Sigmoid colon (tissue), 7 donors: ENCODE measurements around the gene NKX2-1. TPM values are rescaled to one million over a fixed set of nuclear protein-coding genes. Genes with fewer than 3 reads are reported as not detected.
"Not testable (repeated sequence)": the region's sequence is repeated elsewhere in the genome, so short reads cannot be mapped to it uniquely, and the experiment has no call there.

Experiments
- DNase-seq: peaks from one replicate; pipeline ENCODE4 v3.0.0-alpha.2; 2019
- H3K27ac ChIP-seq, 4 donors: fragments of 200-600 bp; sonication (generic); one replicate each; pipeline ENCODE4 v1.5.1; 2016 to 2019; ENCODE audit warnings: mild to moderate bottlenecking in 1 of 4
- H3K27me3 ChIP-seq, 3 donors: fragments of 200-600 bp; sonication (generic); one replicate each; pipeline ENCODE4 v1.5.1; 2019; ENCODE audit warnings: mild to moderate bottlenecking in 1 of 3
- H3K36me3 ChIP-seq, 4 donors: fragments of 200-600 bp; sonication (generic); one replicate each; pipeline ENCODE4 v1.5.1; 2016 to 2019
- H3K4me1 ChIP-seq, 4 donors: fragments of 200-600 bp; sonication (generic); one replicate each; pipeline ENCODE4 v1.5.1; 2017 to 2019
- H3K4me3 ChIP-seq, 4 donors: fragments of 200-600 bp; sonication (generic); one replicate each; pipeline ENCODE4 v1.5.1; 2017 to 2019; ENCODE audit warnings: mild to moderate bottlenecking in 2 of 4, moderate library complexity in 1 of 4
- H3K9me3 ChIP-seq, 4 donors: fragments of 200-600 bp in 3 of 4; sonication (generic) in 3 of 4; one replicate each; pipeline versions ENCODE4 v1.5.1 to v1.6.1; 2013 to 2019
- EP300 ChIP-seq, 4 donors: sonication (generic); formaldehyde crosslinking; IDR thresholded peaks; one replicate each; pipeline ENCODE4 v1.6.1; 2017; ENCODE audit warnings: antibody characterized with exemption in 4 of 4
- POLR2A ChIP-seq, 2 donors: fragments of 450-650 bp; IDR thresholded peaks; one replicate each; pipeline ENCODE4 v1.6.1; 2016; ENCODE audit warnings: antibody characterized with exemption in 2 of 2, mild to moderate bottlenecking in 2 of 2, moderate library complexity in 2 of 2
- POLR2AphosphoS5 ChIP-seq, 4 donors: sonication (generic); formaldehyde crosslinking; IDR thresholded peaks; one replicate each; pipeline ENCODE4 v1.6.1; 2017; ENCODE audit warnings: antibody characterized with exemption in 4 of 4
- WGBS, 2 donors: extraction: QIAGEN DNeasy Blood & Tissue Kit; methylation state at CpG; one replicate each; pipeline ENCODE4 v1.1.7; 2013; 5-methylcytosine and 5-hydroxymethylcytosine counted together
- intact Hi-C: fragments of 100-400 bp; cut with DNase I; formaldehyde crosslinking; loops from one replicate; pipeline ENCODE4 v1.15.1; 2023
- polyA plus RNA-seq, 3 donors: library from polyadenylated mRNA; stranded (reverse); fragments of 200-250 nt; gene quantifications; one replicate each; pipeline ENCODE4 v1.2.3, GENCODE V29; 2013
- total RNA-seq, 4 donors: library from RNA; depleted of rRNA; stranded (reverse); fragments of >200 nt; gene quantifications; one replicate each; pipeline ENCODE4 v1.1.0, GENCODE V29; 2016
- TF ChIP-seq, protein P1 (sequence below), 4 experiments: fragments of 450-650 bp in 3 of 4; fragments of 200-600 bp in 1 of 4; IDR thresholded peaks; one replicate each; pipeline ENCODE4 v1.5.1; 2016 to 2019; ENCODE audit warnings: antibody characterized with exemption in 4 of 4, mild to moderate bottlenecking in 3 of 4, moderate library complexity in 2 of 4
- donor health status: healthy with polysubstance abuse.
- donor health status: Bipolar disorder and iron deficiency.
- donor health status: healthy.

NKX2-1 gene
- total and polyA plus RNA-seq, 7 donors, result not detected

- no peaks in the 10 kb centered on the region for H3K9me3 ChIP-seq
- H3K27me3 ChIP-seq, result peaks cover 0 to 10% (median 0%) of the 10 kb centered on the region in 3 donors
- H3K27ac ChIP-seq, result no peak overlapping the region
- H3K36me3 ChIP-seq, result no peaks in the 10 kb centered on the region
- DNase-seq, result no peak
- no peaks in the 10 kb centered on the region for H3K4me1 ChIP-seq
- H3K4me3 ChIP-seq, result no peak overlapping the region
- intact Hi-C loops, result no loop called here
- WGBS, 2 donors, result 78 to 83% methylated on average over 4 of the region's 4 CpGs
- no peak for TF ChIP-seq POLR2AphosphoS5 (IDR thresholded peaks at IDR 0.05)
- TF ChIP-seq, protein P1, sequence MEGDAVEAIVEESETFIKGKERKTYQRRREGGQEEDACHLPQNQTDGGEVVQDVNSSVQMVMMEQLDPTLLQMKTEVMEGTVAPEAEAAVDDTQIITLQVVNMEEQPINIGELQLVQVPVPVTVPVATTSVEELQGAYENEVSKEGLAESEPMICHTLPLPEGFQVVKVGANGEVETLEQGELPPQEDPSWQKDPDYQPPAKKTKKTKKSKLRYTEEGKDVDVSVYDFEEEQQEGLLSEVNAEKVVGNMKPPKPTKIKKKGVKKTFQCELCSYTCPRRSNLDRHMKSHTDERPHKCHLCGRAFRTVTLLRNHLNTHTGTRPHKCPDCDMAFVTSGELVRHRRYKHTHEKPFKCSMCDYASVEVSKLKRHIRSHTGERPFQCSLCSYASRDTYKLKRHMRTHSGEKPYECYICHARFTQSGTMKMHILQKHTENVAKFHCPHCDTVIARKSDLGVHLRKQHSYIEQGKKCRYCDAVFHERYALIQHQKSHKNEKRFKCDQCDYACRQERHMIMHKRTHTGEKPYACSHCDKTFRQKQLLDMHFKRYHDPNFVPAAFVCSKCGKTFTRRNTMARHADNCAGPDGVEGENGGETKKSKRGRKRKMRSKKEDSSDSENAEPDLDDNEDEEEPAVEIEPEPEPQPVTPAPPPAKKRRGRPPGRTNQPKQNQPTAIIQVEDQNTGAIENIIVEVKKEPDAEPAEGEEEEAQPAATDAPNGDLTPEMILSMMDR (IDR thresholded peaks at IDR 0.05), result no peak
- TF ChIP-seq EP300 (IDR thresholded peaks at IDR 0.05), result no peak
- no peak for TF ChIP-seq POLR2A (IDR thresholded peaks at IDR 0.05)
Observed at GRCh38 chr14:36479344-36479743, 40.7 kb downstream of the NKX2-1 start.

DNA sequence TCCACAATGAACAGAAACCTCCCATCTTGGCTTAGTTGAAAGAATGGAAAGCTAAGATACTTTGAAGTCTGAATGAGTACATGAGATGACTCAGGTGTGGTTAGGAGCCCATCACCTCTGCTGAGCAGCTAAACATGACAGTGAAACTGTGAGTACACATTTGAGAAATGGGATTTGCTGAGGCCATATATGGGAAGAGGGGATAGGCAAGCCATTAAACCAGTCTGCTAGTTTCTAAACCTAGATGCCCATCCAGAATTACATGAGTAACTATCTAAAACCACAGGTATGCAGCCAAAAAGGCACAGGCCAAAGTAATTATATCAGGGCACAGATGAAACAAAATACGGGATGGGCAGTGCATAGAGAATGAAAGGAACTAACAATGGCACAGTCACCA lies 41.2 kb downstream of the NKX2-1 start:
- no peaks in the 10 kb centered on the region for H3K36me3 ChIP-seq
- no peak overlapping the region for H3K27ac ChIP-seq
- H3K4me1 ChIP-seq, result no peaks in the 10 kb centered on the region
- H3K27me3 ChIP-seq, result peaks cover 0 to 10% (median 0%) of the 10 kb centered on the region in 3 donors
- no peaks in the 10 kb centered on the region for H3K9me3 ChIP-seq
- WGBS, 2 donors, result 0 to 44% methylated on average over 1 of the region's 1 CpG
- TF ChIP-seq POLR2A (IDR thresholded peaks at IDR 0.05), result no peak
- no peak for TF ChIP-seq POLR2AphosphoS5 (IDR thresholded peaks at IDR 0.05)
- TF ChIP-seq EP300 (IDR thresholded peaks at IDR 0.05), result no peak
- TF ChIP-seq, protein P1 (IDR thresholded peaks at IDR 0.05), result no peak
- no peak overlapping the region for H3K4me3 ChIP-seq
- DNase-seq, result no peak
- intact Hi-C loops, result no loop called here

DNA sequence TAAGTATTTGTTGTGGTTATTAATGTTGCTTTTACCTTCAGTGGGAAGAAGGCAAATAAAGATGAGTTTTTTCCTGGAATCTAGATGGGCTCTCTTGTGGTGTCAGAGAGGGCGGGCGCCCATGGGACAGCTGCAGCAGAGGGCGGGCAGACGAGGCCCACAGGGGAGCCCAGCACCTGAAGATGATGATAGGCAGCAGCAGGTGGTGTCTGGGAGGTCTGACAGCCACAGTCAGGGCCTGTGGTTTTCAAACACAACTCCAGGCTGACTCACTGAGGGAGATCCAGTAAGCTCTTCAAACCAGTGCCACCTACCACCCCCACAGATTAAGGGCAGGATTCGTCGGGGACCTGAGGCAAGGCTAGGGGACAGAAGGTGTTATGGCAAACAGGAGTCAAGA lies 42.8 kb downstream of the NKX2-1 start:
- no peak overlapping the region for H3K4me3 ChIP-seq
- H3K36me3 ChIP-seq, result no peaks in the 10 kb centered on the region
- no peaks in the 10 kb centered on the region for H3K9me3 ChIP-seq
- TF ChIP-seq POLR2A (IDR thresholded peaks at IDR 0.05), result no peak
- TF ChIP-seq, protein P1 (IDR thresholded peaks at IDR 0.05), result no peak
- TF ChIP-seq POLR2AphosphoS5 (IDR thresholded peaks at IDR 0.05), result no peak
- no peak for TF ChIP-seq EP300 (IDR thresholded peaks at IDR 0.05)
- no peak for DNase-seq
- no peaks in the 10 kb centered on the region for H3K4me1 ChIP-seq
- 72 to 79% methylated on average over 6 of the region's 6 CpGs for WGBS, 2 donors
- intact Hi-C loops, result no loop called here
- H3K27me3 ChIP-seq, result peaks cover 0 to 10% (median 0%) of the 10 kb centered on the region in 3 donors
- H3K27ac ChIP-seq, result no peak overlapping the region

GRCh38 chr14:36476061-36476460 lies 44.0 kb downstream of the NKX2-1 start:
- H3K27me3 ChIP-seq, H3K4me1 ChIP-seq, H3K9me3 ChIP-seq, DNase-seq, H3K27ac ChIP-seq, H3K4me3 ChIP-seq, intact Hi-C loops, H3K36me3 ChIP-seq: not testable (repeated sequence)
- WGBS, 2 donors, result 95 to 97% methylated on average over 7 of the region's 7 CpGs

GRCh38 chr14:36474593-36474992 lies 45.4 kb downstream of the NKX2-1 start:
- Histone ChIP-seq H3K36me3 (no peaks in the 10 kb centered on the region), H3K4me3 (no peak overlapping the region), H3K4me1 (no peaks in the 10 kb centered on the region), H3K9me3 (no peaks in the 10 kb centered on the region), H3K27ac (no peak overlapping the region), H3K27me3 (no peaks in the 10 kb centered on the region)
- DNase-seq, result no peak
- TF ChIP-seq POLR2AphosphoS5 (IDR thresholded peaks at IDR 0.05), result no peak
- no peak for TF ChIP-seq POLR2A (IDR thresholded peaks at IDR 0.05)
- TF ChIP-seq, protein P1 (IDR thresholded peaks at IDR 0.05), result no peak
- no peak for TF ChIP-seq EP300 (IDR thresholded peaks at IDR 0.05)
- intact Hi-C loops, result no loop called here
- WGBS, 2 donors, result 70 to 79% methylated on average over 4 of the region's 4 CpGs
